Fibroblast of the aortic adventitia (primary cell): ENCODE measurements around the gene RCSD1. TPM values are rescaled to one million over a fixed set of nuclear protein-coding genes. Genes with fewer than 3 reads are reported as not detected.
A peak's percentile ranks its signal among the peaks of the same experiment; 100 is the strongest.

ENCODE experiments used
- DNase-seq: peaks from one replicate; pipeline ENCODE4 v3.0.0-alpha.2; 2010; ENCODE audit warnings: low read depth
- H3K4me3 ChIP-seq: 2 replicates; pipeline ENCODE4 v1.5.1; 2011; ENCODE audit warnings: low read depth, mild to moderate bottlenecking, control low read depth, low read length, moderate library complexity
- CTCF ChIP-seq: IDR thresholded peaks from 2 replicates; pipeline ENCODE4 v1.5.1; 2011; ENCODE audit warnings: mild to moderate bottlenecking, low read length, control low read depth, inconsistent platforms; ENCODE audit not compliant: insufficient read depth
- total RNA-seq: library from RNA; depleted of rRNA; stranded (reverse); fragments of >200 nt; gene quantifications from 2 replicates; pipeline ENCODE4 v1.2.3, GENCODE V29; 2012; ENCODE audit warnings: low replicate concordance

RCSD1 gene
- total RNA-seq, 1 donor, result not detected

- DNase-seq, result peak; percentile 34
- no peak overlapping the region for H3K4me3 ChIP-seq
- no peak for TF ChIP-seq CTCF
These were observed 116.1 kb downstream of the RCSD1 start for GRCh38 chr1:167746013-167746672.

- DNase-seq, result no peak
- TF ChIP-seq CTCF, result no peak
- H3K4me3 ChIP-seq, result no peak overlapping the region
These were observed 117.1 kb downstream of the RCSD1 start for GRCh38 chr1:167746988-167747655.

GRCh38 chr1:167747988-167748387, 118.0 kb downstream of the RCSD1 start:
- TF ChIP-seq CTCF, result no peak
- no peak for DNase-seq
- H3K4me3 ChIP-seq, result no peak overlapping the region

- no peak for TF ChIP-seq CTCF
- peak; percentile 50 for DNase-seq
- H3K4me3 ChIP-seq, result no peak overlapping the region
These were observed 118.9 kb downstream of the RCSD1 start for GRCh38 chr1:167748906-167749305.

- no peak for DNase-seq
These were observed 119.7 kb downstream of the RCSD1 start for GRCh38 chr1:167749741-167750140.

GRCh38 chr1:167750641-167751040, 120.6 kb downstream of the RCSD1 start:
- no peak overlapping the region for H3K4me3 ChIP-seq
- no peak for DNase-seq
- TF ChIP-seq CTCF, result no peak

More at GRCh38 chr1:167749741-167750140, 119.7 kb downstream of the RCSD1 start:
- H3K4me3 ChIP-seq, result no peak overlapping the region
- TF ChIP-seq CTCF, result no peak
